SK-N-MC (cell line): ENCODE data around the gene NEUROG1.

Source experiments
- FOXP2 ChIP-seq: optimal IDR thresholded peaks from 2 replicates; pipeline ENCODE3; 2011; ENCODE audit warnings: mild to moderate bottlenecking, moderate library complexity; ENCODE audit not compliant: insufficient read depth; ENCODE audit errors: extremely low read length, control extremely low read depth
- POLR2AphosphoS5 ChIP-seq: IDR thresholded peaks from 2 replicates; pipeline ENCODE4 v1.6.1; 2012; ENCODE audit warnings: mild to moderate bottlenecking, low read depth, low read length, borderline replicate concordance

GRCh38 chr5:135535420-135535819 lies 344 bp downstream of the NEUROG1 start:
- TF ChIP-seq FOXP2 = no peak
- no peak for TF ChIP-seq POLR2AphosphoS5
